Prostate gland (tissue), 2 donors: ENCODE data around the gene GRAMD1B. TPM values are rescaled to one million over a fixed set of nuclear protein-coding genes. Genes with fewer than 3 reads are reported as not detected.
"Not testable (repeated sequence)": the region's sequence is repeated elsewhere in the genome, so short reads cannot be mapped to it uniquely, and the experiment has no call there.

Source experiments
- DNase-seq: peaks from one replicate; pipeline ENCODE4 v3.0.0-alpha.2; 2019; ENCODE audit warnings: low spot score
- H3K27ac ChIP-seq, 2 donors: fragments of 200-600 bp; sonication (generic); 2 replicates each; pipeline ENCODE4 v1.5.1; 2017 to 2019
- H3K27me3 ChIP-seq: fragments of 200-600 bp; sonication (generic); replicated peaks from 2 replicates; pipeline ENCODE4 v1.5.1; 2019; ENCODE audit not compliant: insufficient read depth
- H3K36me3 ChIP-seq, 2 donors: fragments of 200-600 bp; sonication (generic); 1 replicate in 1 of 2; 2 replicates in 1 of 2; pipeline versions ENCODE4 v1.5.1 to v1.8.1; 2017 to 2019
- H3K4me1 ChIP-seq: fragments of 200-600 bp; sonication (generic); replicated peaks from 2 replicates; pipeline ENCODE4 v1.5.1; 2019
- H3K4me3 ChIP-seq, 2 donors: fragments of 200-600 bp; sonication (generic); 2 replicates each; pipeline ENCODE4 v1.5.1; 2017 to 2019
- H3K9me3 ChIP-seq: fragments of 200-600 bp; sonication (generic); 2 replicates; pipeline ENCODE4 v1.5.1; 2017
- CTCF ChIP-seq, 4 experiments: fragments of 200-600 bp in 2 of 4; fragments of 450-650 bp in 2 of 4; sonication (generic) in 2 of 4; IDR thresholded peaks; 1 replicate in 3 of 4; 2 replicates in 1 of 4; pipeline ENCODE4 v1.5.1; 2016 to 2019; ENCODE audit warnings: antibody characterized with exemption in 4 of 4, mild to moderate bottlenecking in 2 of 4, moderate library complexity in 2 of 4
- POLR2A ChIP-seq: fragments of 450-650 bp; IDR thresholded peaks from one replicate; pipeline ENCODE4 v1.6.1; 2016; ENCODE audit warnings: antibody characterized with exemption, mild to moderate bottlenecking
- POLR2AphosphoS5 ChIP-seq: sonication (generic); formaldehyde crosslinking; IDR thresholded peaks from one replicate; pipeline ENCODE4 v1.6.1; 2017; ENCODE audit warnings: antibody characterized with exemption
- WGBS: methylation state at CpG from one replicate; pipeline ENCODE4 v1.1.5; 2018; 5-methylcytosine and 5-hydroxymethylcytosine counted together
- intact Hi-C: fragments of 100-400 bp; cut with DNase I; formaldehyde crosslinking; loops from one replicate; pipeline ENCODE4 v1.14.2; 2022
- total RNA-seq, 2 donors: library from RNA; depleted of rRNA; stranded (reverse); fragments of >200 nt; gene quantifications; one replicate each; pipeline ENCODE4 v1.1.0, GENCODE V29; 2016

The GRAMD1B gene
- total RNA-seq, 2 donors from 2014 or later: 4.5 to 27.2 TPM

GRCh38 chr11:123653827-123654565 lies 223.9 kb downstream of the GRAMD1B start:
- Histone ChIP-seq H3K27ac (peak overlapping the region; percentile 11 to 64), H3K27me3 (no peaks in the 10 kb centered on the region), H3K9me3 (no peaks in the 10 kb centered on the region), H3K4me1 (no peaks in the 10 kb centered on the region), H3K36me3 (no peaks in the 10 kb centered on the region), H3K4me3 (peak overlapping the region; percentile 30 to 54)
- TF ChIP-seq POLR2A: no peak
- TF ChIP-seq POLR2AphosphoS5: no peak
- TF ChIP-seq CTCF (IDR thresholded peaks at IDR 0.05): no peak
- WGBS: 2% methylated on average over 52 of the region's 64 CpGs
- peak; percentile 21 for DNase-seq
- intact Hi-C loops: no loop called here

GRCh38 chr11:123654566-123655081 lies 224.6 kb downstream of the GRAMD1B start, which contains the start of gene SCN3B:
SCN3B (minus strand) TSS chr11:123654624; CDS start chr11:123653801, 823 bp downstream.
- Histone ChIP-seq H3K4me1 (no peaks in the 10 kb centered on the region), H3K27me3 (no peaks in the 10 kb centered on the region), H3K9me3 (no peaks in the 10 kb centered on the region), H3K36me3 (no peaks in the 10 kb centered on the region), H3K4me3 (peak within 1 kb of the TSS; percentile 30 to 54), H3K27ac (peak within 1 kb of the TSS; percentile 11 to 64)
- no peak for TF ChIP-seq CTCF (IDR thresholded peaks at IDR 0.05)
- peak; percentile 22 for TF ChIP-seq POLR2A
- intact Hi-C loops: no loop called here
- DNase-seq: peak; percentile 61
- WGBS: 1% methylated on average over 38 of the region's 44 CpGs

- H3K4me1 ChIP-seq: no peaks in the 10 kb centered on the region
- no peak for TF ChIP-seq POLR2AphosphoS5
- no peak for TF ChIP-seq POLR2A
- no peak for TF ChIP-seq CTCF (IDR thresholded peaks at IDR 0.05)
- 59% methylated on average over 2 of the region's 2 CpGs for WGBS
- no peaks in the 10 kb centered on the region for H3K36me3 ChIP-seq
- DNase-seq: no peak
- H3K27me3 ChIP-seq: no peaks in the 10 kb centered on the region
- H3K4me3 ChIP-seq: no peak overlapping the region
- no peak overlapping the region for H3K27ac ChIP-seq
- intact Hi-C loops: no loop called here
- no peaks in the 10 kb centered on the region for H3K9me3 ChIP-seq
These were observed 229.2 kb downstream of the GRAMD1B start for GRCh38 chr11:123659311-123659710.

- H3K36me3 ChIP-seq, intact Hi-C loops, DNase-seq, H3K27ac ChIP-seq, H3K9me3 ChIP-seq, H3K27me3 ChIP-seq, H3K4me1 ChIP-seq, H3K4me3 ChIP-seq: not testable (repeated sequence)
- WGBS: 53% methylated on average over 3 of the region's 3 CpGs
These were observed 229.9 kb downstream of the GRAMD1B start for GRCh38 chr11:123659965-123660364.

GRCh38 chr11:123665306-123665705 lies 235.2 kb downstream of the GRAMD1B start:
- TF ChIP-seq POLR2A (no peak), CTCF (IDR thresholded peaks at IDR 0.05) (no peak), POLR2AphosphoS5 (no peak)
- WGBS: 26% methylated on average over 1 of the region's 1 CpG
- H3K36me3 ChIP-seq: no peaks in the 10 kb centered on the region

More at GRCh38 chr11:123665306-123665705, 235.2 kb downstream of the GRAMD1B start:
- Histone ChIP-seq H3K27me3 (no peaks in the 10 kb centered on the region), H3K4me3 (no peak overlapping the region), H3K9me3 (no peaks in the 10 kb centered on the region), H3K4me1 (no peaks in the 10 kb centered on the region), H3K27ac (no peak overlapping the region)
- DNase-seq: no peak
- intact Hi-C loops: no loop called here
